Loucy (cell line): Measurements from ENCODE around the gene COLQ.

Experiments
- H2AFZ ChIP-seq: fragments of 200-600 bp; sonication (generic); 2 replicates; pipeline ENCODE4 v1.6.0; 2016; ENCODE audit warnings: antibody characterized with exemption, mild to moderate bottlenecking, low read length, moderate library complexity
- H3F3A ChIP-seq: fragments of 200-600 bp; 2 replicates; pipeline ENCODE4 v1.6.0; 2016; ENCODE audit warnings: antibody characterized with exemption, low read depth, mild to moderate bottlenecking
- H3K27me3 ChIP-seq: fragments of 200-600 bp; sonication (generic); 2 replicates; pipeline ENCODE4 v1.6.1; 2014; ENCODE audit warnings: low read length, mild to moderate bottlenecking; ENCODE audit not compliant: insufficient read depth, poor library complexity, severe bottlenecking
- H3K36me3 ChIP-seq: fragments of 200-600 bp; sonication (generic); 2 replicates; pipeline ENCODE4 v1.6.1; 2016; ENCODE audit warnings: low read length; ENCODE audit not compliant: insufficient read depth
- H3K4me1 ChIP-seq: fragments of 200-600 bp; sonication (generic); 2 replicates; pipeline ENCODE4 v1.5.1; 2014; ENCODE audit warnings: low read length, mild to moderate bottlenecking; ENCODE audit not compliant: insufficient read depth, poor library complexity, severe bottlenecking
- H3K4me2 ChIP-seq: fragments of 200-600 bp; sonication (generic); 2 replicates; pipeline ENCODE4 v1.6.0; 2014; ENCODE audit warnings: antibody characterized with exemption, low read length, low read depth, mild to moderate bottlenecking; ENCODE audit not compliant: poor library complexity, severe bottlenecking
- H3K4me3 ChIP-seq: fragments of 200-600 bp; sonication (generic); 2 replicates; pipeline ENCODE4 v1.5.1; 2014; ENCODE audit warnings: low read length, mild to moderate bottlenecking, mixed read lengths; ENCODE audit not compliant: poor library complexity, severe bottlenecking
- H3K79me2 ChIP-seq: fragments of 200-600 bp; sonication (generic); 2 replicates; pipeline ENCODE4 v1.6.1; 2014; ENCODE audit warnings: low read length; ENCODE audit not compliant: insufficient read depth
- H3K9ac ChIP-seq: fragments of 200-600 bp; sonication (generic); 2 replicates; pipeline ENCODE4 v1.6.0; 2014; ENCODE audit warnings: mild to moderate bottlenecking, low read depth, low read length, moderate library complexity; ENCODE audit not compliant: poor library complexity, severe bottlenecking
- H3K9me2 ChIP-seq: fragments of 200-600 bp; sonication (generic); replicated peaks from 2 replicates; pipeline ENCODE4 v1.6.1; 2016; ENCODE audit warnings: low read depth, low read length, mixed read lengths
- H3K9me3 ChIP-seq: fragments of 200-600 bp; sonication (generic); 2 replicates; pipeline ENCODE4 v1.6.1; 2014; ENCODE audit warnings: mild to moderate bottlenecking, antibody characterized with exemption, low read length, low read depth; ENCODE audit not compliant: insufficient read depth
- H4K20me1 ChIP-seq: fragments of 200-600 bp; sonication (generic); 2 replicates; pipeline ENCODE4 v1.6.0; 2014; ENCODE audit warnings: antibody characterized with exemption, low read length, mild to moderate bottlenecking; ENCODE audit not compliant: insufficient read depth, poor library complexity, severe bottlenecking
- EZH2phosphoT487 ChIP-seq: fragments of 200-600 bp; IDR thresholded peaks from 2 replicates; pipeline ENCODE4 v1.6.1; 2018; ENCODE audit warnings: antibody characterized with exemption, mild to moderate bottlenecking, moderate library complexity, borderline replicate concordance
- TF ChIP-seq, protein P1 (sequence below): fragments of 200-600 bp; sonication (generic); conservative IDR thresholded peaks from 2 replicates; pipeline ENCODE4 v1.5.1; 2014; ENCODE audit warnings: mild to moderate bottlenecking, antibody characterized with exemption, low read length

COLQ gene

DNA sequence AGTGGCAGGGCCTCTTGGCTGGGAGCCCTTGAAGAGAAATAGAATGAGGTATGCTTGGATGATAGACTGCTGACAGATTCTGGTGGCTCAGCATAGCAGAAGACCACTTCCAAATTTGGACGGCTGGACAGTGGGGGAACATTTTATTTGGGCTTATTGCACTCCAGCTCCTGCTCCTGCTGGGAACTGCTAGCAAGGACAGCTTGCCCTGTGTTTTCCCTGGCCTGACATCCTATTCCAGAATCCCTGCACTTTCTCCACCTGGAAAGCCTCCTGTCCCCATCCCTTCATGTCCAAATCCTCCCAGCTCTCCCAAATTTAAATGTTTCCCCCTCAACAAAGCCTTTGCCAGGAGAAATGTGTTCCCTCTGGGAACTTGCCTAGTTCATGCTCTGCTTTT lies 9.8 kb upstream of the COLQ start:
- Histone ChIP-seq H4K20me1 (no peaks in the 10 kb centered on the region), H3K4me1 (peaks cover 13% of the 10 kb centered on the region), H2AFZ (no peak overlapping the region), H3K9ac (no peak overlapping the region), H3K9me2 (no peaks in the 10 kb centered on the region), H3K9me3 (no peaks in the 10 kb centered on the region), H3K4me3 (no peak overlapping the region), H3F3A (no peaks in the 10 kb centered on the region), H3K36me3 (no peaks in the 10 kb centered on the region), H3K79me2 (no peaks in the 10 kb centered on the region), H3K27me3 (no peaks in the 10 kb centered on the region), H3K4me2 (no peak overlapping the region)
- no peak for TF ChIP-seq EZH2phosphoT487
- TF ChIP-seq, protein P1, sequence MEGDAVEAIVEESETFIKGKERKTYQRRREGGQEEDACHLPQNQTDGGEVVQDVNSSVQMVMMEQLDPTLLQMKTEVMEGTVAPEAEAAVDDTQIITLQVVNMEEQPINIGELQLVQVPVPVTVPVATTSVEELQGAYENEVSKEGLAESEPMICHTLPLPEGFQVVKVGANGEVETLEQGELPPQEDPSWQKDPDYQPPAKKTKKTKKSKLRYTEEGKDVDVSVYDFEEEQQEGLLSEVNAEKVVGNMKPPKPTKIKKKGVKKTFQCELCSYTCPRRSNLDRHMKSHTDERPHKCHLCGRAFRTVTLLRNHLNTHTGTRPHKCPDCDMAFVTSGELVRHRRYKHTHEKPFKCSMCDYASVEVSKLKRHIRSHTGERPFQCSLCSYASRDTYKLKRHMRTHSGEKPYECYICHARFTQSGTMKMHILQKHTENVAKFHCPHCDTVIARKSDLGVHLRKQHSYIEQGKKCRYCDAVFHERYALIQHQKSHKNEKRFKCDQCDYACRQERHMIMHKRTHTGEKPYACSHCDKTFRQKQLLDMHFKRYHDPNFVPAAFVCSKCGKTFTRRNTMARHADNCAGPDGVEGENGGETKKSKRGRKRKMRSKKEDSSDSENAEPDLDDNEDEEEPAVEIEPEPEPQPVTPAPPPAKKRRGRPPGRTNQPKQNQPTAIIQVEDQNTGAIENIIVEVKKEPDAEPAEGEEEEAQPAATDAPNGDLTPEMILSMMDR = no peak

DNA sequence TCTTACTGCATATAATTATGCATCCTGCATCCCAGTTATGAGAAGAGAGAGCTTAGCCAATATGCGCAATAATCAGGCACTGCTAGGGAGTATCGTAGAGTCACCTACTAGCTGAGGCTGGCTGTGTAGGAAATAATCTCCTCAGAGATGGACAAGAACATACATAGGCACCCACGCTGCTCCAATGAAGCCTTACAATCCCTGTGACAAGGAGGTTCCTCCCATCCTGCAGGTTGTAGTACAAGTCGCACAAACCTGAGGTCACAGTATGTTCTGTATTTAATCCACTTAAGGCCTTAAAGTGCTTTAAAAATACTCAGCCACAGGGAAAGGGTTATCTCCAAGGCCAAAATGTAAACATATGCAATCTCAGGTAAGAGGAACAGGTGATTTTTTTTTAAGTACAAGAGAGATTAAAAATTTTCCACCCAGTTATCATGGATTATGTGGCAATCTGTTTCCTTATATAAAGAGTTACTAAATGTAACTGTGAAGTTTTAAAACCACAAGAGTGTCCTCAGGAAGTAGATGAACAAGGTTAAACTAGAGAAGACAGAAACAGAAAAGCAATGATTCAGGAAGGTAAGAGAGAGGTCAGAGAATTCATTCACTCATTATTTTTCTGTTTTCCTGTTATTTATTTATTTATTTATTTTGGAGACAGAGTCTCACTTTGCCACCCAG lies 7.5 kb upstream of the COLQ start:
- Histone ChIP-seq H3K4me1 (peaks cover 13% of the 10 kb centered on the region), H3K9me3 (no peaks in the 10 kb centered on the region), H3K27me3 (no peaks in the 10 kb centered on the region), H3F3A (no peaks in the 10 kb centered on the region), H3K36me3 (no peaks in the 10 kb centered on the region), H3K79me2 (no peaks in the 10 kb centered on the region), H2AFZ (no peak overlapping the region), H3K4me2 (no peak overlapping the region), H4K20me1 (no peaks in the 10 kb centered on the region), H3K9me2 (no peaks in the 10 kb centered on the region), H3K9ac (no peak overlapping the region), H3K4me3 (no peak overlapping the region)
- TF ChIP-seq, protein P1 = no peak
- TF ChIP-seq EZH2phosphoT487 = no peak

DNA sequence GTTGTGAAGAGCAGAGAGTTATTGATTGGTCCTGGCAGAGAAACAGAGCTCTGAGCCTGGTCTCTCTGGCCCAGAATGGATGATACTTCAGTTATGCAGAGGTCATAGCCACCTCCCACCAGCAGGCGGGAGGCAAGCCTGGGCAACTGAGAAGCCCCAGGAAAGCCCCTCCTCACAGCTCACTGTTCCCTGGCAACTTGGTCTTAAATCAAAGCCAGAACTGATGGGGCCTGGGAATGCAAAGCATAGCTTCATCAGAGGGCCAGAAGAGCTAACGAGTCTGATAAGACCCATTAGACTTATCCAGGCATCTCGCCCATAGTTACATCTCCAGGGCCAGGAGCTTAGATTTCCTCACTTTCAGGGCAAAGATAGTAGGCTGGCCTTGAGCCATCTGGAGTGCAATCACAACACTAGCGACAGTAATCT lies 5.5 kb upstream of the COLQ start:
- Histone ChIP-seq H4K20me1 (no peaks in the 10 kb centered on the region), H3K9me3 (no peaks in the 10 kb centered on the region), H3K4me3 (no peak overlapping the region), H3K9me2 (no peaks in the 10 kb centered on the region), H3K4me2 (no peak overlapping the region), H2AFZ (no peak overlapping the region), H3K27me3 (no peaks in the 10 kb centered on the region), H3F3A (no peaks in the 10 kb centered on the region), H3K79me2 (no peaks in the 10 kb centered on the region), H3K4me1 (peaks cover 23% of the 10 kb centered on the region), H3K9ac (no peak overlapping the region), H3K36me3 (no peaks in the 10 kb centered on the region)
- TF ChIP-seq, protein P1 = peak; percentile 40
- no peak for TF ChIP-seq EZH2phosphoT487
